ENCODE data around the gene CRYBG1. TPM values are rescaled to one million over a fixed set of nuclear protein-coding genes. Genes with fewer than 3 reads are reported as not detected.

The CRYBG1 gene
- total RNA-seq, 1 experiment from 2014 or later: 19.9 TPM

DNA sequence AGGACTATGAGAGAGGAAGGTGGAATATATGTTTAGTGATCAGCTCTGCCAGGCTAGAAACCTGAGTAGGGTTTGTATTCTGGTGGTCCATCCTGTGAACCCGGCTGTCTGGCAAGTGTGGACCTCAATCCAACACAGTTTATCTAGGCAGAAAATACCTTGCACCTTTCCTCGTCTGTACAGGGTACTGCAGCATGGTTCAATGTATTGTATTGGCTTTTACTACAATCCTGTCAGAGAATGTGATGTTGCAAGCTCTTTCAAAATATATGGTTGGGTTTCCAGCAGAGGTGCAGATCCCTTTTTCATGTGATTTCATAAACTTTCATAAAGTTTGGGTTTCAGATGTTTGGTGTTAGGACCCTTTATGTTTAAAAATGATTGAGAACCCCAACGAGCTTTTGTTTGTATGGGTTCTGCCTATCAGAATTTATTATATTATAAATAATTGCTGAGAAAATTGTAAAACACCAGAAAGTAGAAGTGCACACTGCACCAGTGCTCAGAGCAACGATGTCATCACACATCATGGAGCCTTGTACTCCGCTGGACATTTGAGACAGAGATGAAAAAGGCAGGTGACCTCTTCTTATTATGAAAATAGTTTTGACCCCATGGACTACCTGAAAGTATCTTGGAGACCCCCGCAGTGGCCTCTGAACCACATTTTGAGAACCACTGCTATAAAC, 162.2 kb downstream of the CRYBG1 start:
- DNase-seq (no peak), ATAC-seq (no peak)
- Histone ChIP-seq H3K27me3 (ENCODE audit: low read length) (no peaks in the 10 kb centered on the region), H3K9ac (ENCODE audit: low read length) (no peak overlapping the region), H3K36me3 (ENCODE audit: low read depth, low read length) (0 out of 2 replicates have a peak, but pooled peaks cover 6% of the 10 kb centered on the region), H3F3A (ENCODE audit: low read length, unreplicated experiment) (peaks cover 6% of the 10 kb centered on the region), H2AFZ (ENCODE audit: low read length) (no peak overlapping the region), H3K9me3 (ENCODE audit: low read length) (no peaks in the 10 kb centered on the region), H3K4me3 (ENCODE audit: low read length) (no peak overlapping the region), H3K79me2 (ENCODE audit: low read length) (peaks cover 74% of the 10 kb centered on the region), H3K9me2 (replicated peaks; ENCODE audit: low read length) (no peaks in the 10 kb centered on the region), H4K20me1 (ENCODE audit: low read length) (no peaks in the 10 kb centered on the region), H3K4me1 (ENCODE audit: insufficient read depth, low read length) (peaks cover 50% of the 10 kb centered on the region), H3K4me2 (ENCODE audit: low read length) (no peak overlapping the region; the same call in 1 of the 2 replicates), H3K27ac (ENCODE audit: low read length) (no peak overlapping the region)
- no TSS peak for BruUV-seq (replicated peaks)
- CTCF ChIA-PET: no interaction called here
- POLR2A ChIA-PET (ENCODE audit: unreplicated experiment): no interaction called here
- intact Hi-C loops (cut with micrococcal nuclease): no loop called here
- no peak for TF ChIP-seq EZH2phosphoT487 (IDR thresholded peaks at IDR 0.05; ENCODE audit: borderline replicate concordance, low read length)

DNA sequence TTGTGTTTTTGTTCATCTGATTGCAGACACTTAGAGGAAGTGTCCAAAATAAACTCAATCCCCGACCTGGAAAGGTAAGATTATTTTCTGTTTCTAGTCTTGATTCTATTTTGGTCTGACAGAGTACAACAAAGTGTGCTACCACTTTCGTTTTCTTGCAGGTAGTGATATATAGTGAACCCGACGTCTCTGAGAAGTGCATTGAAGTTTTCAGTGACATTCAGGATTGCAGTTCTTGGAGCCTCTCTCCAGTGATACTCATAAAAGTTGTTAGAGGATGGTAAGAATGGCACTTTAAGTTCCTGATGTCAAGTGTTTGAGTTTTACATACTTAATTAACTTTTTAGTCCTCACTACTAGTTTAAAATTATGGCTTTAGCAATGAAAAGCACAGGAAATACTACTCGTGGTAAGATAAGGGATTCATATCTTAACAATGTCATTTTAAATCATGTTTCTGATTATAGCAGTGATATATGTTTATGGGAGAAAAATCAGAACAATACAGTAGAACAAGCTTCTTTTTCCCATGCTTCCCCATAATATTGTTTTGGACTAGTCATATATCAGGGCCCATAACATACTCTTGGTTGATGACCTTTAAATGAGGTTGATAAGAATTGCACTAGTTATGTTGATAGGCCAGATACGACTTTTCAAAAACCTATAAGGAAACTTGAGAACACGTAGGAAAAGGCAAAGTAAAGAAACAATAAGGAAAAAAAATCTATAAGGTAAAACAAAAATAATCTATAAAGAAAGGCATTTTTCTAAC, 164.8 kb downstream of the CRYBG1 start:
- Histone ChIP-seq H3K9me2 (replicated peaks; ENCODE audit: low read length) (no peaks in the 10 kb centered on the region), H3K9me3 (ENCODE audit: low read length) (no peaks in the 10 kb centered on the region), H3K36me3 (ENCODE audit: low read depth, low read length) (peaks cover 18% of the 10 kb centered on the region), H3K4me1 (ENCODE audit: insufficient read depth, low read length) (peaks cover 55% of the 10 kb centered on the region), H3K27me3 (ENCODE audit: low read length) (no peaks in the 10 kb centered on the region), H2AFZ (ENCODE audit: low read length) (peak overlapping the region; percentile 61), H3K4me2 (ENCODE audit: low read length) (peak overlapping the region; percentile 98), H3K79me2 (ENCODE audit: low read length) (peaks cover 64% of the 10 kb centered on the region), H3K9ac (ENCODE audit: low read length) (peak overlapping the region; percentile 75), H3F3A (ENCODE audit: low read length, unreplicated experiment) (peaks cover 8% of the 10 kb centered on the region), H4K20me1 (ENCODE audit: low read length) (no peaks in the 10 kb centered on the region), H3K4me3 (ENCODE audit: low read length) (peak overlapping the region; percentile 72), H3K27ac (ENCODE audit: low read length) (peak overlapping the region; percentile 61)
- CTCF ChIA-PET: interaction anchor here (0.6 kb wide), 1 partner anchor 105 kb away, joined by 3 read pairs; no protein-coding TSS in a partner anchor
- ATAC-seq (peak; percentile 41), DNase-seq (peak; percentile 41)
- no TSS peak for BruUV-seq (replicated peaks)
- POLR2A ChIA-PET (ENCODE audit: unreplicated experiment): no interaction called here
- intact Hi-C loops (cut with micrococcal nuclease): loop anchor here (1.0 kb wide), 1 partner anchor 11 kb away; no protein-coding TSS in a partner anchor
- no peak for TF ChIP-seq EZH2phosphoT487 (IDR thresholded peaks at IDR 0.05; ENCODE audit: borderline replicate concordance, low read length)
- no peak for TF ChIP-seq EZH2 (IDR thresholded peaks at IDR 0.05; ENCODE audit: low read length, unreplicated experiment)
- TF ChIP-seq, protein P1, sequence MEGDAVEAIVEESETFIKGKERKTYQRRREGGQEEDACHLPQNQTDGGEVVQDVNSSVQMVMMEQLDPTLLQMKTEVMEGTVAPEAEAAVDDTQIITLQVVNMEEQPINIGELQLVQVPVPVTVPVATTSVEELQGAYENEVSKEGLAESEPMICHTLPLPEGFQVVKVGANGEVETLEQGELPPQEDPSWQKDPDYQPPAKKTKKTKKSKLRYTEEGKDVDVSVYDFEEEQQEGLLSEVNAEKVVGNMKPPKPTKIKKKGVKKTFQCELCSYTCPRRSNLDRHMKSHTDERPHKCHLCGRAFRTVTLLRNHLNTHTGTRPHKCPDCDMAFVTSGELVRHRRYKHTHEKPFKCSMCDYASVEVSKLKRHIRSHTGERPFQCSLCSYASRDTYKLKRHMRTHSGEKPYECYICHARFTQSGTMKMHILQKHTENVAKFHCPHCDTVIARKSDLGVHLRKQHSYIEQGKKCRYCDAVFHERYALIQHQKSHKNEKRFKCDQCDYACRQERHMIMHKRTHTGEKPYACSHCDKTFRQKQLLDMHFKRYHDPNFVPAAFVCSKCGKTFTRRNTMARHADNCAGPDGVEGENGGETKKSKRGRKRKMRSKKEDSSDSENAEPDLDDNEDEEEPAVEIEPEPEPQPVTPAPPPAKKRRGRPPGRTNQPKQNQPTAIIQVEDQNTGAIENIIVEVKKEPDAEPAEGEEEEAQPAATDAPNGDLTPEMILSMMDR (conservative IDR thresholded peaks at IDR 0.05; ENCODE audit: low read depth, low read length): no peak

DNA sequence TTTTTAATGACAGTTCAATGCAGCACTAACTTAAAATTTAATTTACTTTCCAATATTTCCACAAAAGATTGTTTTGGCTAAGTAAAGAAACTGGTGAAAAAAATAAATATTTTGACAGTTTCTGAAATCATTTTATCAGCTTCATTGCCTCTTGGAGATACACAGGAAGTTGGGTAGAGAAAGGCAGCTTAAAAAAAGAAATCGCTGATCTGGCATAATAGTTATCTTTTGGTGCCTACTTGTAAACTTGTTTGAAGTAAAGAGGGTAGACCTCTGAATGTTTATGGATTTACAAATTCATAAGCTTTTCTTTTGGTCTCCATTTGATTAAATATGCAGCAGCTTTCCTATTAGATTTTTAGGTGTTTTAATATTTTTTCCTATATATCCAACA, 165.4 kb downstream of the CRYBG1 start:
- Histone ChIP-seq H3F3A (ENCODE audit: low read length, unreplicated experiment) (peaks cover 8% of the 10 kb centered on the region), H2AFZ (ENCODE audit: low read length) (no peak overlapping the region), H3K4me1 (ENCODE audit: insufficient read depth, low read length) (peaks cover 52% of the 10 kb centered on the region), H3K4me3 (ENCODE audit: low read length) (no peak overlapping the region), H3K9me2 (replicated peaks; ENCODE audit: low read length) (no peaks in the 10 kb centered on the region), H3K27ac (ENCODE audit: low read length) (peak overlapping the region; percentile 97), H3K4me2 (ENCODE audit: low read length) (peak overlapping the region; percentile 98), H3K9me3 (ENCODE audit: low read length) (no peaks in the 10 kb centered on the region), H3K9ac (ENCODE audit: low read length) (peak overlapping the region; percentile 75; the same call in 1 of the 2 replicates), H3K27me3 (ENCODE audit: low read length) (no peaks in the 10 kb centered on the region), H3K36me3 (ENCODE audit: low read depth, low read length) (peaks cover 18% of the 10 kb centered on the region), H3K79me2 (ENCODE audit: low read length) (peaks cover 58% of the 10 kb centered on the region), H4K20me1 (ENCODE audit: low read length) (no peaks in the 10 kb centered on the region)
- POLR2A ChIA-PET (ENCODE audit: unreplicated experiment): no interaction called here
- no TSS peak for BruUV-seq (replicated peaks)
- CTCF ChIA-PET: interaction anchor here (0.6 kb wide), 1 partner anchor 106 kb away, joined by 3 read pairs; no protein-coding TSS in a partner anchor
- no peak for DNase-seq
- intact Hi-C loops (cut with micrococcal nuclease): loop anchor here (1.0 kb wide), 1 partner anchor 12 kb away; no protein-coding TSS in a partner anchor
- TF ChIP-seq EZH2 (IDR thresholded peaks at IDR 0.05; ENCODE audit: low read length, unreplicated experiment): no peak
- no peak for TF ChIP-seq EZH2phosphoT487 (IDR thresholded peaks at IDR 0.05; ENCODE audit: borderline replicate concordance, low read length)
- TF ChIP-seq, protein P1 (conservative IDR thresholded peaks at IDR 0.05; ENCODE audit: low read depth, low read length): no peak
- no peak for ATAC-seq

All from PC-3 (cell line).